Measurements from ENCODE around the gene EXPH5.
A peak's percentile ranks its signal among the peaks of the same experiment; 100 is the strongest.
"Not testable (repeated sequence)": the region's sequence is repeated elsewhere in the genome, so short reads cannot be mapped to it uniquely, and the experiment has no call there.

Gene EXPH5

GRCh38 chr11:108593214-108593922, at the start of gene EXPH5:
Gene EXPH5, minus strand, starts transcription at chr11:108593768. Its CDS starts 232 bp downstream, at chr11:108593536.
- peak; percentile 74 for DNase-seq (ENCODE audit: low spot score)

- DNase-seq (ENCODE audit: low spot score) = not testable (repeated sequence)
These were observed 48.2 kb upstream of the EXPH5 start for GRCh38 chr11:108641752-108642151.

- DNase-seq (ENCODE audit: low spot score) = no peak
These were observed 45.6 kb upstream of the EXPH5 start for GRCh38 chr11:108639146-108639545.

GRCh38 chr11:108636222-108636621, 42.7 kb upstream of the EXPH5 start:
- no peak for DNase-seq (ENCODE audit: low spot score)

- peak; percentile 4 for DNase-seq (ENCODE audit: low spot score)
These were observed 41.5 kb upstream of the EXPH5 start for GRCh38 chr11:108635106-108635505.

- DNase-seq (ENCODE audit: low spot score) = no peak
These were observed 38.6 kb upstream of the EXPH5 start for GRCh38 chr11:108632041-108632704.

- no peak for DNase-seq (ENCODE audit: low spot score)
These were observed 35.7 kb upstream of the EXPH5 start for GRCh38 chr11:108629274-108629673.

- DNase-seq (ENCODE audit: low spot score) = no peak
These were observed 35.2 kb upstream of the EXPH5 start for GRCh38 chr11:108628812-108629211.

GRCh38 chr11:108628326-108628725, 34.8 kb upstream of the EXPH5 start:
- no peak for DNase-seq (ENCODE audit: low spot score)

- no peak for DNase-seq (ENCODE audit: low spot score)
These were observed 30.8 kb upstream of the EXPH5 start for GRCh38 chr11:108624196-108624925.

- DNase-seq (ENCODE audit: low spot score) = no peak
These were observed 28.8 kb upstream of the EXPH5 start for GRCh38 chr11:108622341-108622740.

- no peak for DNase-seq (ENCODE audit: low spot score)
These were observed 27.6 kb upstream of the EXPH5 start for GRCh38 chr11:108620958-108621772.

- DNase-seq (ENCODE audit: low spot score) = no peak
These were observed 25.0 kb upstream of the EXPH5 start for GRCh38 chr11:108618529-108618928.

- no peak for DNase-seq (ENCODE audit: low spot score)
These were observed 23.5 kb upstream of the EXPH5 start for GRCh38 chr11:108617055-108617454.

GRCh38 chr11:108616549-108616948, 23.0 kb upstream of the EXPH5 start:
- DNase-seq (ENCODE audit: low spot score) = peak; percentile 25

- DNase-seq (ENCODE audit: low spot score) = no peak
These were observed 20.5 kb upstream of the EXPH5 start for GRCh38 chr11:108614086-108614485.

GRCh38 chr11:108609682-108610081, 16.1 kb upstream of the EXPH5 start:
- no peak for DNase-seq (ENCODE audit: low spot score)

- DNase-seq (ENCODE audit: low spot score) = no peak
These were observed 15.0 kb upstream of the EXPH5 start for GRCh38 chr11:108608548-108608947.

GRCh38 chr11:108606495-108607160, 13.1 kb upstream of the EXPH5 start:
- DNase-seq (ENCODE audit: low spot score) = no peak

GRCh38 chr11:108606070-108606469, 12.5 kb upstream of the EXPH5 start:
- no peak for DNase-seq (ENCODE audit: low spot score)

- DNase-seq (ENCODE audit: low spot score) = not testable (repeated sequence)
These were observed 9.2 kb upstream of the EXPH5 start for GRCh38 chr11:108602818-108603217.

- DNase-seq (ENCODE audit: low spot score) = peak; percentile 27
These were observed 7.6 kb upstream of the EXPH5 start for GRCh38 chr11:108601150-108601549.
